ENCODE data around the gene HEY2. TPM values are rescaled to one million over a fixed set of nuclear protein-coding genes. Genes with fewer than 3 reads are reported as not detected.

Gene HEY2
- total and polyA plus RNA-seq, 2 of the 8 experiments (the other 6 are each of a cell fraction or from before 2014, with no cell fraction given): 9.1 to 16.2 TPM

GRCh38 chr6:125741336-125741735 is 8.1 kb upstream of the HEY2 start:
- no peak overlapping the region for H3K56ac ChIP-seq (replicated peaks; ENCODE audit: insufficient read length, low read depth, low read length)
- H3K79me1 ChIP-seq (ENCODE audit: low read depth, low read length): no peaks in the 10 kb centered on the region
- WGBS, 2 experiments (ENCODE audit: extremely low coverage in 1 of 2, insufficient coverage in 1 of 2, insufficient read length in 1 of 2, insufficient replicate concordance in 2 of 2, low coverage in 1 of 2, low lambda C conversion rate in 2 of 2, missing lambda C conversion rate in 1 of 2): 95% methylated on average over 2 of the region's 2 CpGs; no CpG with 5 or more reads in 1 of the 2 experiments
- no peaks in the 10 kb centered on the region; a peak in 1 of 4 replicates for H3K9me3 ChIP-seq (ENCODE audit: insufficient read depth in 2 of 2, low read depth in 1 of 2, low read length in 1 of 2)
- H3K4me2 ChIP-seq (ENCODE audit: insufficient read depth in 1 of 2, low read depth in 2 of 2, low read length in 2 of 2): no peak overlapping the region
- H3K14ac ChIP-seq (ENCODE audit: insufficient read length): no peak overlapping the region
- no peak overlapping the region for H2BK20ac ChIP-seq (ENCODE audit: low read length)
- no peaks in the 10 kb centered on the region for H4K20me1 ChIP-seq (replicated peaks in 1 of 2; ENCODE audit: control insufficient read depth in 1 of 2, insufficient read depth in 2 of 2, low read length in 2 of 2)
- H3K36me3 ChIP-seq (ENCODE audit: control insufficient read depth in 2 of 4, insufficient read depth in 4 of 4, low read length in 3 of 4): no peaks in the 10 kb centered on the region
- H2BK5ac ChIP-seq (ENCODE audit: low read depth, low read length): no peak overlapping the region
- no peaks in the 10 kb centered on the region for H3K79me2 ChIP-seq (ENCODE audit: control insufficient read depth in 1 of 2, insufficient read depth in 2 of 2, low read length in 2 of 2)
- CTCF ChIA-PET (ENCODE audit: partially characterized antibody): interaction anchor here (1.0 to 1.3 kb wide), 4 partner anchors 16 to 426 kb away, joined by 3 to 6 read pairs (median 4); no protein-coding TSS in a partner anchor
- no peak overlapping the region for H3K23ac ChIP-seq (ENCODE audit: insufficient read length)
- H3K4me1 ChIP-seq (replicated peaks in 1 of 4; ENCODE audit: control insufficient read depth in 3 of 4, insufficient read depth in 4 of 4, low read length in 3 of 4): peaks cover 2 to 10% (median 5%) of the 10 kb centered on the region in 4 experiments; a peak in 5 of 7 replicates
- H4K5ac ChIP-seq (ENCODE audit: insufficient read length, low read depth, low read length): no peak overlapping the region
- no peak overlapping the region for H4K8ac ChIP-seq (ENCODE audit: extremely low read depth, insufficient read depth, low read length)
- no peak overlapping the region for H2BK15ac ChIP-seq (ENCODE audit: low read length)
- no peak overlapping the region for H3K4ac ChIP-seq (replicated peaks; ENCODE audit: insufficient read length, low read depth, low read length)
- no peak overlapping the region for H2AK5ac ChIP-seq (ENCODE audit: low read depth, low read length)
- no peak overlapping the region for H3K9ac ChIP-seq (replicated peaks in 1 of 4; ENCODE audit: extremely low read depth in 1 of 4, low read depth in 3 of 4, low read length in 3 of 4)
- H3K23me2 ChIP-seq (ENCODE audit: low read depth, low read length): no peaks in the 10 kb centered on the region; the same call in none of the 2 replicates
- no peak for FAIRE-seq
- H4K91ac ChIP-seq (replicated peaks; ENCODE audit: insufficient read length, low read length): no peak overlapping the region
- H3K27ac ChIP-seq (ENCODE audit: low read depth, low read length): no peak overlapping the region
- POLR2A ChIA-PET (ENCODE audit: partially characterized antibody): interaction anchor here (0.6 to 1.9 kb wide), 2 partner anchors 8 to 12 kb away, joined by 3 to 7 read pairs; partner anchors contain the start of gene HEY2
- H2BK120ac ChIP-seq (replicated peaks; ENCODE audit: low read depth, low read length): no peak overlapping the region
- TF ChIP-seq NRF1 (IDR thresholded peaks at IDR 0.05; ENCODE audit: low read depth, low read length) (no peak), HDAC6 (IDR thresholded peaks at IDR 0.05; ENCODE audit: low read depth, low read length) (no peak), USF2 (IDR thresholded peaks at IDR 0.05; ENCODE audit: low read length) (no peak), CTBP2 (IDR thresholded peaks at IDR 0.05; ENCODE audit: borderline replicate concordance, insufficient read depth, insufficient read length, low read length) (no peak), KDM5A (IDR thresholded peaks at IDR 0.05; ENCODE audit: low read length) (no peak), SAP30 (IDR thresholded peaks at IDR 0.05; ENCODE audit: insufficient read depth, insufficient replicate concordance, low read length) (no peak)
- DNase-seq (ENCODE audit: low read depth in 1 of 2, low spot score in 2 of 2): no peak
- no peak overlapping the region for H2AFZ ChIP-seq (ENCODE audit: low read length)
- no peak overlapping the region for H3K4me3 ChIP-seq (ENCODE audit: extremely low read depth in 1 of 4, insufficient read depth in 2 of 4, low read depth in 3 of 4, low read length in 4 of 4)
- H3K18ac ChIP-seq (ENCODE audit: extremely low read depth, low read length): no peak overlapping the region
- H3K27me3 ChIP-seq (replicated peaks in 1 of 4; ENCODE audit: control insufficient read depth in 3 of 4, extremely low read depth in 1 of 4, insufficient read depth in 3 of 4, low read length in 3 of 4): peaks cover 0 to under 1% (median 0%) of the 10 kb centered on the region in 4 experiments; a peak in 1 of 7 replicates
- no peak overlapping the region for H2BK12ac ChIP-seq (ENCODE audit: low read depth, low read length)

Data from H1 (cell line).